Left colon (tissue), 2 donors: ENCODE results near the gene FOXL3. TPM values are rescaled to one million over a fixed set of nuclear protein-coding genes. Genes with fewer than 3 reads are reported as not detected.
A peak's percentile ranks its signal among the peaks of the same experiment; 100 is the strongest.

Source experiments
- ATAC-seq: fragments of 200-7000 bp; cut with Tn5 transposase; one replicate; pipeline ENCODE4 v1.9.1; 2020; ENCODE audit warnings: mild to moderate bottlenecking, moderate library complexity
- DNase-seq, 2 donors: peaks; one replicate each; pipeline ENCODE4 v3.0.0-alpha.2; 2020
- intact Hi-C, 2 donors: fragments of 100-400 bp; cut with DNase I in 1 of 2; cut with micrococcal nuclease in 1 of 2; formaldehyde crosslinking; loops; one replicate each; pipeline versions ENCODE4 v1.11.2 to v1.14.0; 2022; cut with DNase I, micrococcal nuclease
- total RNA-seq, 2 donors: library from RNA; stranded (reverse); fragmentation: NEBNext Ultra II Directional; extraction: Animal tissue kit (Norgen Biotek cat#: 25700); gene quantifications; one replicate each; pipeline ENCODE4 v1.2.1, GENCODE V29; 2021
- donor health status: DM: no; HTN: no; CAD: no.
- donor health status: DM: yes; HTN: yes; CAD: no.

The FOXL3 gene
- total RNA-seq, 2 donors from 2014 or later: 0.92 TPM; not detected in 1

GRCh38 chr7:297611-298374 is 7.8 kb downstream of the FOXL3 start:
- peak in 1 of 2 donors; percentile 20 for DNase-seq
- ATAC-seq: no peak
- intact Hi-C loops: no loop called here

GRCh38 chr7:298375-298702 is 8.4 kb downstream of the FOXL3 start:
- intact Hi-C loops: no loop called here
- no peak for ATAC-seq
- peak in 1 of 2 donors; percentile 4 for DNase-seq

DNA sequence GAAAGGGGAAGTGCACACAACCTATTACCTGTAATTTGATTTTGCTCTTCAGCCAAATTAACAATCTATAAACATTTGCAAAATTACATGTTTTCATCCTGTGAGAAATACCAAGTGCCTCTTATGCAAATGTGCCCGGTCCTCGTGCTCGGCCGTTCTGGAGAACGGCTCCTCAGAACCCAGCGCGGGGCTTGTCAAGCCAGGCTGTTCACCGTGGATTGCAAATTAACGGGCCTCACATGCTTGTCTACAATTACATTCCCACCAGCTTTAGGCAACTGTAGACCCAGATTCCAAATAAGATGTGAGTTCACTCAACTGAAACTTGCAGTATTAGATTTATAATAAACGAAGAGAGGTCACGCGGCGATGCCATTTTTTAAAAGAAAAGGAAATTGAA is 8.8 kb downstream of the FOXL3 start:
- intact Hi-C loops: no loop called here
- DNase-seq (peak in 1 of 2 donors; percentile 0), ATAC-seq (no peak)

DNA sequence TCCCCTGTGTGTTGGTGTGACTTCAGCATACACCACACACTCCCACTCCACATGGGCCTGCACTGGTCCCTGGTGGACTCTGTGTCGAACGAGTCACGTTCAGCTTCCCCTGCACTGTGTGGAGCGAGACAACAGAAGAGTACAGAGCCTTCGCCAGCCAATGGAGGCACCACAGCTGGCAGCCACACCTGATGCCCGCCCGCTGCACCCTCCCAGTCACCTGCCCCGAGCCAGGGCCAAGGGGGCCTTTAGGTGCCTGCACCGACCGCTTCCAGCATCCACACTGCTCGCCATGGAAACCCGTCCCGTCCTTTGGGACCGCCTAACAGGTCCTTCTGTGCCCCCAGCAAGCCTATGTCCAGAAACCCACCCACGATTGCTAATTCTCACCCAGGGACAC is 9.2 kb downstream of the FOXL3 start:
- DNase-seq (peak in 1 of 2 donors; percentile 13), ATAC-seq (no peak)
- intact Hi-C loops: no loop called here

GRCh38 chr7:299628-300027 is 9.7 kb downstream of the FOXL3 start:
- ATAC-seq: no peak
- intact Hi-C loops: no loop called here
- peak in 1 of 2 donors; percentile 5 for DNase-seq

- ATAC-seq (no peak), DNase-seq (peak in 1 of 2 donors; percentile 14)
- intact Hi-C loops: no loop called here
These were observed 10.1 kb downstream of the FOXL3 start for GRCh38 chr7:300048-300447.

DNA sequence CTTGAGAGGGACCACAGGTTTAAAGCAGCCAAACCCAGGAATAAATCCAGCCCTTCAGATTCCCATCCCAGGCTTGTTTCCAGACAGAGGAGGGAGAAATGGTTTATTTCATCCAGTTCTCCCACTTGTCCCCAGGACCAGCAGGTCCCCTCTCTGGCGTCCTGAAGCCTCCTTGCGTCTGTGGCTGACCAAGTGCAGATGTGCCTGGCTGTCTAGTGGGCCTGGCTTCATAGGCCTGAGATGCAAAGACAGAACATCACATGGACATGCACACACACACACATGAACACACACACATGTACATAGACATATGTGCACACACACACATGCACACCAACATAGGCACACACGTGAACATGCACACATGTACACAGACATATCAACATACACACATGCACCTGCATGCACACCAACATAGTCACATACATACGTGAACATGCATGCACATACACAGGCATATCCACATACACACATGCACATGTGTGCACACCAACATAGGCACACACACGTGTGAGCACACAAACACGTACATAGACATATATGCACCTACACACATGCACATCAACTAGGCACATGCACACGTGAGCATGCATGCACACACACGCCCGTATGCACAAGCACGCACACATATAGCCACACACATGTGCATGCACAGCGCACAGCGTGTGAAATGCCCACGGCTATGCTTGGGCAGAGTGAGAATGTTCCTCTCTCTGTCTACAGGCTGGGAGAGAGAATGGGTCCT is 10.7 kb downstream of the FOXL3 start:
- ATAC-seq (no peak), DNase-seq (peak in 1 of 2 donors; percentile 15)
- intact Hi-C loops: no loop called here

DNA sequence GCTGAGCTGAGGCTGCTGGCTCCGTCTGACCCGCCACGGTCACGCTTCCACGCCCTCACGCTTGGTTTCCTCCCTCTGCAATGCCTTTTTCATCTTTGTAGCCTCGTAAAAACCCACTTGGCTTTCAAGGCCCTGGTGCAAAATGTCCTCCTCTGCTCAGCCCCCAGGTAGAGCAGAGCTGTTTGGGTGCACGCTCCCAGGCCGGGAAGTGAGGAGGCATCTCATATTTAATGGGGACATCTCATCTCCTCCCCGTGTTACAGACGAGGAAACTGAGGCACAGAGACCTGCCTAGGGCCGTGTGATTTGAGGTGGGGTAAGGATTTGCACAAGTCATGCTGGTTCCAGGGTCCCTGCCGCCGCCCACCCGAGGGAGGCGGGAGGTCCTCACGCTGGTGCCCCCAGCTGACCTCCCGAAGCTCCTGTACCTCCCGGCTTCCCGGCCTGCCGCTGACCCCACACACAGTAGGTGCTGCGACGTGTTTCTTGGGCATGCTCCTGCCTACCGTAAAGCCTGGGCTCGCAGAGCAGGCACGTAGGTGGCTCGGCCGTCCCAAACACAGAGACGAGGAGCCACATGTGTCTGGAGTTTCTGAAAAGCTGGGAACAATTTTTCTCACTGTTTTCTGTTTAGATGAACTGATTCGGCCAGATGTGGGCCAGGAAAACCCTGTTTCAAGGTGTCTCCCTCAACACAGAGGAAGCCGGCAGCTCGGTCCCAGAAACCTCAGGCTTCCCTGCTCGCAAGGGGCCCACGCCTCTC is 11.5 kb downstream of the FOXL3 start:
- ATAC-seq: no peak
- DNase-seq: peak in 1 of 2 donors; percentile 8
- intact Hi-C loops: no loop called here

DNA sequence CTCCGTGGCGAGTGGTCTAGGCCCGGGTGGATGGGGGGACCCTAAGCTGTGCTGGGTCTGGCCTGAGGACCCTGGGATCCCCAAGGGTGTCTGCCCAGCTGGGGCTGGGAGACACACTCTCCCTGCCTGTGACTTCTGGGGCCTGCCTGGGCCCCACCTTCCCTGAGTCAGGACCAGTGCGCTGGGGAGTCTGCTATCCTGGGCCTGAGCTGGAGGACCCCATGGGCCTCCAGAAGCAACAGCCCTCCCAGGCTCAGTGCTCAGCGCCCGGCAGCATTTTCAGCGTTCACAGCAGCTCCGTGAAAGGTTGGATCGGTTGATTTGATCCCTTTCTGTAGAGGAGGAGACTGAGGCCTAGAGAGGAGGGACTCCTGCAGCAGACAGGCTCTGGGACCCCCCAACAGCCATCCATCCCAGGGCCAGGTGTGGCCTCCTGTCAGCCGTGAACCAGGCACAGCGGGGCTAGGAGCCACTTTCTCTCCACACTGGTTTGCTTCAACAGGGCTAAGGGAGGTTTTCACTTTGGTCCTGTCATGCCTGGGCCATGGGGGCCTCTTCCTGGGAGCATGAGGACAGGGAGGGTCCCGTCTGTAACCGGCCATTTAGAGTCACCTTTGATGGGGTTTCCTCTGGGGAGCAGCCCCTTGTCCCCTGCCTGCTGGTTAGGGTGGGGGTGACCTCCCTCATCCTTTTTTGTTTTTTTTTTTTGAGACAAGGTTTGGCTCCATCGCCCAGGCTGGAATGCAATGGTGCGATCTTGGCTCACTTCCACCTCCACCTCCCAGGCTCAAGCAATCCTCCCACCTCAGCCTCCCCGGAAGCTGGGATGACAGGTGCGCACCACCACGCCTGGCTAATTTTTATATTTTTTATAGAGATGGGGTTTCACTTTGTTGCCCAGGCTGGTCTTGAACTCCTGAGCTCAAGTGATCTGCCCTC is 12.4 kb downstream of the FOXL3 start:
- intact Hi-C loops: no loop called here
- no peak for ATAC-seq
- peak in 1 of 2 donors; percentile 14 for DNase-seq

DNA sequence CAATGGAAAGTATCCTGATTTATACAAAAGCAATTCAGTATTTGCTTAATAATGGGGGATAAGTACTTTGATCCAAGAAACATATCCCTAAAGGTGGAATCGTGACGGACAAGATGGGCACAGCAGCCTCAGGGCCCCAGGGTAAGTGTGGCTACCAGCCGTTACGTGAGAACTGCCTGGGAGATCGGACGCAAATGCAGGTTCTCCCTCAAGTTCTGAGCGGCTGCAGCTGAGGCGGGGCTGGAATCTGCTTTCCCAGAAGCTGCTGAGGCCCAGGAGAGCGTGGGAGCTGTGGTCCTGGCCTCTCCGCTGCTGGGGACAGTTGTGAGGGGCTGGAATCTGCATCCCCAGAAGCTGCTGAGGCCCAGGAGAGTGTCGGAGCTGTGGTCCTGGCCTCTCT is 13.5 kb downstream of the FOXL3 start:
- DNase-seq: peak in 1 of 2 donors; percentile 8
- intact Hi-C loops: no loop called here

DNA sequence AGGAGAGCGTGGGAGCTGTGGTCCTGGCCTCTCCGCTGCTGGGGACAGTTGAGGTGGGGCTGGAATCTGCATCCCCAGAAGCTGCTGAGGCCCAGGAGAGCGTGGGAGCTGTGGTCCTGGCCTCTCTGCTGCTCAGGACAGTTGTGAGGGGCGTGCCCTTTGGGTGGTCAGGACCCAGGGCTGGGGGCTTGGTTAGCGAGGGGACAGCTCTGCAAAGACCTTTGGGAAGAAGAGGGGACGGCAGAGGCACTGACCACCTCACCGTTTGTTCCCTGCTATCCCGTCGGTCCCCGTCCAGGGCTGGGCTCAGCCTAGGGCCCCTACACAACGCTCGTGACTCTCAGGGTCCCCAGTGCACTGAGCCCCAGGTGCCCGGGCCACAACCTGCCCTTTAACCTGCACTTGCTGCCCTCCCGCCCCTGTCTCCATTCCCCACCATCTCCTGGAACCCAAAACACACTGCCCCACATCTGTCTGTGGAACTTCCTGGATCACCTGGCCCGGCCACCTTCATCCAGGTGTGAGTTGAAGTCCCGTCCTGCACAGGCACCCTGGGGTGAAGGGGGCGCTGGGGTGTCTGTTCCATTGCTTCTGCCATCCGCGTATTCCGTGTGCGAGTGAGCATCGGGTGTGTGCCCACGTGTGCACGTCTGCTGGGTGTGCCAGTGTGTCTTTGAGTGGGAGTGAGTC is 14.1 kb downstream of the FOXL3 start:
- ATAC-seq (no peak), DNase-seq (peak in 1 of 2 donors; percentile 14)
- intact Hi-C loops: no loop called here

More for the DNA sequence above, 13.5 kb downstream of the FOXL3 start:
- ATAC-seq: no peak

DNA sequence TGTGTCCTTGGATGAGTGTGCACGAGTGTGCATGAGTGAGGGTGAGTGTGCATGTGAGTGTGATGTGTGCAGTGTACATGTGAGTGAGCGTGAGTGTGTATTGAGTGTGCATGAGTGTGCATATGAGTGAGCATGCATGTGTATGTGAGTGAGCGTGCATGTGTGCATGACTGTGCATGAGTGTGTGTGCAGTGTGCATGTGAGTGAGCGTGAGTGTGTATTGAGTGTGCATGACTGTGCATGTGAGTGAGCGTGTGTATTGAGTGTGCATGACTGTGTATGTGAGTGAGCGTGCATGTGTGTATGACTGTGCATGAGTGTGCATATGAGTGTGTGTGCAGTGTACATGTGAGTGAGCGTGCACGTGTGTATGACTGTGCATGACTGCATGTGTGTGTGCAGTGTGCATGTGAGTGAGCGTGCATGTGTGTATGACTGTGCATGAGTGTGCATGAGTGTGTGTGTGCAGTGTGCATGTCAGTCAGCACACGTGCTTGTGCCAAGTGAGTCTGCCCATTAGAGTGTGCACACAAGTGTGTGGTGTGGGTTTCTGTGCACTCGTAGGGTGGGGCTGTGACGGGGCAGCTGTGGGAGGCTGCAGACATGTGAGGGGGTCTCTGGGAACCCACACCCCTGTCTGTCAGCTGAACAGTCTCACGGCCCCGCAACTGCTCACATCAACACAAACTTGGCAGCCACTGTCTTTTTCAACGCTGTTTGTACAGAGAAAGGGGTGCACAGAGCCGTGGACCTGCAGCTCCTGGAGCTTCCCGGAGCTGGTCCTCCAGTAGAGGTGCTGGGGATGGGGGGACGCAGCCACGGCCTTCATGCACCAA is 14.8 kb downstream of the FOXL3 start:
- DNase-seq (peak in 1 of 2 donors; percentile 11), ATAC-seq (no peak)
- intact Hi-C loops: no loop called here

GRCh38 chr7:305410-306151 is 15.6 kb downstream of the FOXL3 start:
- intact Hi-C loops: no loop called here
- DNase-seq (peak in 1 of 2 donors; percentile 22), ATAC-seq (no peak)

DNA sequence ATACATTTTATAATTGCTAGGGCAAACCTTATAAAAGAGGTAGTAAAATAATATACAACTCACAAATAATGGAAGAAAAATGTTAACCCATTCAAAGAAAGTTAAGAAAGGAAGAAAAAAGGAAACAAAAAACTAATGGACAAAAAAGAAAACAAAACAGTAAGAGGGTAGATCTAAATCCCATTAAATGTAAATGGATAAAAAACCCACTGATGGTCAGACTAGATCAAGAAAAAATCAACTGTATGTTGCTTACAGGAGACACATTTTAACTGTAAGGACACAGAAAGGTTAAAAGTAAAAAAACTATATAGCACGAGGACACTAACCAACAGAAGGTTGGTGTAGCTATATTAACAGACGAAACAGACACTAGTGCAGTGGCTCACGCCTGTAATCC is 18.0 kb downstream of the FOXL3 start:
- ATAC-seq: no peak
- intact Hi-C loops: no loop called here

GRCh38 chr7:309586-310228 is 19.7 kb downstream of the FOXL3 start:
- peak in 1 of 2 donors; percentile 1 for DNase-seq
- no peak for ATAC-seq
- intact Hi-C loops: no loop called here

More for the DNA sequence above, 18.0 kb downstream of the FOXL3 start:
- DNase-seq: no peak

GRCh38 chr7:311131-311680 is 21.2 kb downstream of the FOXL3 start:
- DNase-seq (peak in 1 of 2 donors; percentile 10), ATAC-seq (no peak)
- intact Hi-C loops: no loop called here
